H1 (cell line): Measurements from ENCODE around the gene FOXC1. TPM values are rescaled to one million over a fixed set of nuclear protein-coding genes. Genes with fewer than 3 reads are reported as not detected.
A peak's percentile ranks its signal among the peaks of the same experiment; 100 is the strongest.

ENCODE experiments used
- CTCF ChIA-PET: fragments of 300-600 bp; sonication (Branson Sonifier 250); formaldehyde crosslinking; loops from one replicate; lab custom pipeline; 2021; ENCODE audit not compliant: partially characterized antibody; lab: Charles Lee
- POLR2A ChIA-PET: fragments of 300-600 bp; sonication (Branson Sonifier 250); formaldehyde crosslinking; loops from one replicate; lab custom pipeline; 2021; ENCODE audit warnings: inconsistent platforms; ENCODE audit not compliant: partially characterized antibody; lab: Charles Lee
- DNase-seq, 2 experiments: peaks; one replicate each; pipeline versions ENCODE4 v3.0.0 to v3.0.0-alpha.2; 2010 to 2022; ENCODE audit warnings: low spot score in 2 of 2, low read depth in 1 of 2, mixed read lengths in 1 of 2
- FAIRE-seq: peaks from 2 replicates; lab custom pipeline; 2011; peaks lifted over from hg19 to GRCh38; lab: Jason Lieb, UNC
- H2AFZ ChIP-seq: 2 replicates; pipeline ENCODE4 v1.8.1; 2012; ENCODE audit warnings: low read length, inconsistent platforms
- H2AK5ac ChIP-seq: 2 replicates; pipeline ENCODE4 v1.6.1; 2013; ENCODE audit warnings: low read depth, low read length
- H2BK120ac ChIP-seq: replicated peaks from 2 replicates; pipeline ENCODE3; 2013; ENCODE audit warnings: low read depth, low read length, inconsistent platforms
- H2BK12ac ChIP-seq: 2 replicates; pipeline ENCODE4 v1.6.1; 2013; ENCODE audit warnings: low read depth, low read length
- H2BK15ac ChIP-seq: 2 replicates; pipeline ENCODE4 v1.6.1; 2013; ENCODE audit warnings: low read length
- H2BK20ac ChIP-seq: 2 replicates; pipeline ENCODE4 v1.6.1; 2013; ENCODE audit warnings: low read length
- H2BK5ac ChIP-seq: 2 replicates; pipeline ENCODE4 v1.6.1; 2013; ENCODE audit warnings: low read depth, low read length
- H3K14ac ChIP-seq: 2 replicates; pipeline ENCODE4 v1.6.1; 2013; ENCODE audit warnings: inconsistent platforms; ENCODE audit not compliant: insufficient read length
- H3K18ac ChIP-seq: 2 replicates; pipeline ENCODE4 v1.6.1; 2013; ENCODE audit warnings: low read length; ENCODE audit errors: extremely low read depth
- H3K23ac ChIP-seq: 2 replicates; pipeline ENCODE4 v1.6.1; 2013; ENCODE audit warnings: inconsistent platforms; ENCODE audit not compliant: insufficient read length
- H3K23me2 ChIP-seq: 2 replicates; pipeline ENCODE4 v1.6.1; 2013; ENCODE audit warnings: low read depth, low read length
- H3K27ac ChIP-seq: 2 replicates; pipeline ENCODE4 v1.6.1; 2011; ENCODE audit warnings: low read depth, low read length, inconsistent platforms
- H3K27me3 ChIP-seq, 4 experiments: replicated peaks in 1 of 4; 1 replicate in 1 of 4; 2 replicates in 3 of 4; pipeline versions ENCODE4 v1.6.1 to v1.8.1; 2011 to 2013; ENCODE audit warnings: low read length in 3 of 4, mild to moderate bottlenecking in 3 of 4, inconsistent platforms in 2 of 4, mixed read lengths in 2 of 4, moderate library complexity in 1 of 4; ENCODE audit not compliant: control insufficient read depth in 3 of 4, insufficient read depth in 3 of 4; ENCODE audit errors: extremely low read depth in 1 of 4
- H3K36me3 ChIP-seq, 4 experiments: 2 replicates each; pipeline versions ENCODE4 v1.6.1 to v1.8.1; 2011 to 2013; ENCODE audit warnings: mild to moderate bottlenecking in 4 of 4, low read length in 3 of 4, moderate library complexity in 2 of 4, control low read depth in 1 of 4, inconsistent platforms in 1 of 4; ENCODE audit not compliant: insufficient read depth in 4 of 4, control insufficient read depth in 2 of 4
- H3K4ac ChIP-seq: replicated peaks from 2 replicates; pipeline ENCODE3; 2013; ENCODE audit warnings: low read length, low read depth, mixed read lengths, inconsistent platforms; ENCODE audit not compliant: insufficient read length
- H3K4me1 ChIP-seq, 4 experiments: replicated peaks in 1 of 4; 1 replicate in 1 of 4; 2 replicates in 3 of 4; pipeline versions ENCODE4 v1.6.1 to v1.8.1; 2011 to 2013; ENCODE audit warnings: low read length in 3 of 4, inconsistent platforms in 2 of 4, mixed read lengths in 1 of 4; ENCODE audit not compliant: insufficient read depth in 4 of 4, control insufficient read depth in 3 of 4
- H3K4me2 ChIP-seq, 2 experiments: 2 replicates each; pipeline versions ENCODE4 v1.6.1 to v1.8.1; 2011 to 2013; ENCODE audit warnings: low read depth in 2 of 2, low read length in 2 of 2, control low read depth in 1 of 2, inconsistent platforms in 1 of 2, mild to moderate bottlenecking in 1 of 2; ENCODE audit not compliant: insufficient read depth in 1 of 2
- H3K4me3 ChIP-seq, 4 experiments: fragments of 200-600, 300-600 bp in 1 of 4; sonication (generic), shearing (Covaris generic), sonication (Bioruptor Twin) in 1 of 4; 2 replicates each; pipeline versions ENCODE4 v1.5.1 to v1.8.1; 2011 to 2016; ENCODE audit warnings: low read length in 4 of 4, low read depth in 3 of 4, control low read depth in 2 of 4, inconsistent platforms in 2 of 4, mild to moderate bottlenecking in 2 of 4, mixed read lengths in 1 of 4, moderate library complexity in 1 of 4; ENCODE audit not compliant: insufficient read depth in 2 of 4; ENCODE audit errors: extremely low read depth in 1 of 4
- H3K56ac ChIP-seq: replicated peaks from 2 replicates; pipeline ENCODE3; 2013; ENCODE audit warnings: low read depth, mild to moderate bottlenecking, mixed read lengths, low read length, inconsistent platforms; ENCODE audit not compliant: insufficient read length
- H3K79me1 ChIP-seq: 2 replicates; pipeline ENCODE4 v1.6.1; 2013; ENCODE audit warnings: low read depth, low read length, control low read depth
- H3K79me2 ChIP-seq, 2 experiments: 2 replicates each; pipeline versions ENCODE4 v1.6.1 to v1.8.1; 2012 to 2013; ENCODE audit warnings: low read length in 2 of 2, mild to moderate bottlenecking in 2 of 2, inconsistent platforms in 1 of 2; ENCODE audit not compliant: insufficient read depth in 2 of 2, control insufficient read depth in 1 of 2
- H3K9ac ChIP-seq, 4 experiments: replicated peaks in 1 of 4; 1 replicate in 1 of 4; 2 replicates in 3 of 4; pipeline versions ENCODE4 v1.6.1 to v1.8.1; 2011 to 2013; ENCODE audit warnings: low read depth in 3 of 4, low read length in 3 of 4, control low read depth in 2 of 4, mild to moderate bottlenecking in 2 of 4, moderate library complexity in 2 of 4, inconsistent platforms in 1 of 4; ENCODE audit errors: extremely low read depth in 1 of 4
- H3K9me3 ChIP-seq, 2 experiments: 2 replicates each; pipeline versions ENCODE4 v1.6.1 to v1.8.1; 2012 to 2013; ENCODE audit warnings: mild to moderate bottlenecking in 2 of 2, moderate library complexity in 2 of 2, control low read depth in 1 of 2, inconsistent platforms in 1 of 2, low read depth in 1 of 2, low read length in 1 of 2, mixed read lengths in 1 of 2; ENCODE audit not compliant: insufficient read depth in 2 of 2
- H4K20me1 ChIP-seq, 2 experiments: replicated peaks in 1 of 2; 2 replicates each; pipeline versions ENCODE3 to v1.8.1; 2011 to 2013; ENCODE audit warnings: inconsistent platforms in 2 of 2, low read length in 2 of 2, mild to moderate bottlenecking in 1 of 2; ENCODE audit not compliant: insufficient read depth in 2 of 2, control insufficient read depth in 1 of 2
- H4K5ac ChIP-seq: 2 replicates; pipeline ENCODE4 v1.6.1; 2013; ENCODE audit warnings: low read length, low read depth, mixed read lengths, inconsistent platforms; ENCODE audit not compliant: insufficient read length
- H4K8ac ChIP-seq: 2 replicates; pipeline ENCODE4 v1.8.0; 2013; ENCODE audit warnings: mild to moderate bottlenecking, moderate library complexity, low read length, inconsistent platforms; ENCODE audit not compliant: insufficient read depth; ENCODE audit errors: extremely low read depth
- H4K91ac ChIP-seq: replicated peaks from 2 replicates; pipeline ENCODE3; 2013; ENCODE audit warnings: low read length, mixed read lengths, inconsistent platforms; ENCODE audit not compliant: insufficient read length
- ASH2L ChIP-seq: fragments of 200-600, 300-600 bp; sonication (generic); IDR thresholded peaks from one replicate; pipeline ENCODE4 v1.7.1; 2017; ENCODE audit warnings: low read length
- EZH2 ChIP-seq: fragments of 200-600 bp; sonication (generic); IDR thresholded peaks from 2 replicates; pipeline ENCODE4 v1.7.1; 2012; ENCODE audit warnings: low read depth, mild to moderate bottlenecking, moderate library complexity, low read length, inconsistent platforms; ENCODE audit not compliant: severe bottlenecking
- WGBS, 2 experiments: shearing (Covaris generic) in 1 of 2; methylation state at CpG; one replicate each; pipeline versions ENCODE4 v1.1.6 to v1.1.7; 2013 to 2015; ENCODE audit warnings: low lambda C conversion rate in 2 of 2, mixed read lengths in 2 of 2, inconsistent platforms in 1 of 2, low coverage in 1 of 2, missing lambda C conversion rate in 1 of 2; ENCODE audit not compliant: insufficient replicate concordance in 2 of 2, insufficient coverage in 1 of 2, insufficient read length in 1 of 2; ENCODE audit errors: extremely low coverage in 1 of 2, missing lambda C conversion rate in 1 of 2; 5-methylcytosine and 5-hydroxymethylcytosine counted together
- polyA plus RNA-seq, 7 experiments: library from polyadenylated mRNA; depleted of rRNA in 3 of 7; stranded (reverse) in 5 of 7; unstranded in 2 of 7; fragments of >200 nt in 5 of 7; fragments of 200-250 nt in 2 of 7; gene quantifications; 1 replicate in 5 of 7; 2 replicates in 1 of 7; 4 replicates in 1 of 7; pipeline versions ENCODE4 v1.2.1 to v1.2.3, GENCODE V29; 2011 to 2013; ENCODE audit warnings: missing spikeins in 2 of 7, mixed read lengths in 2 of 7
- total RNA-seq: library from RNA; stranded (reverse); fragmentation: NEBNext Ultra II Directional; extraction: Animal tissue kit (Norgen Biotek cat#: 25700); gene quantifications from 2 replicates; pipeline ENCODE4 v1.2.1, GENCODE V29; 2021

FOXC1 gene
- total and polyA plus RNA-seq, 2 of the 8 experiments (the other 6 are each of a cell fraction or from before 2014, with no cell fraction given) = 0.22 TPM; not detected in 1

- Histone ChIP-seq H2BK20ac (0 out of 2 replicates have a peak overlapping the region, but pooled peaks have one; percentile 18), H3K23me2 (no peaks in the 10 kb centered on the region), H2BK5ac (0 out of 2 replicates have a peak overlapping the region, but pooled peaks have one; percentile 4), H3K9me3 (no peaks in the 10 kb centered on the region), H3K4me3 (no peak overlapping the region), H3K18ac (no peak overlapping the region), H4K91ac (no peak overlapping the region), H3K56ac (no peak overlapping the region), H3K79me1 (no peaks in the 10 kb centered on the region), H3K27me3 (no peaks in the 10 kb centered on the region; a peak in 3 of 7 replicates), H3K9ac (no peak overlapping the region), H4K5ac (no peak overlapping the region), H3K36me3 (no peaks in the 10 kb centered on the region), H3K23ac (no peak overlapping the region), H3K79me2 (no peaks in the 10 kb centered on the region), H2AK5ac (no peak overlapping the region), H3K14ac (no peak overlapping the region), H4K8ac (peak overlapping the region; percentile 58; the same call in 1 of the 2 replicates), H4K20me1 (no peaks in the 10 kb centered on the region), H3K4me2 (no peak overlapping the region), H2BK120ac (no peak overlapping the region), H2AFZ (peak overlapping the region; percentile 95), H3K4me1 (peaks cover 0 to 4% (median 1%) of the 10 kb centered on the region in 4 experiments; a peak in 4 of 7 replicates), H3K4ac (no peak overlapping the region), H2BK15ac (no peak overlapping the region), H3K27ac (no peak overlapping the region), H2BK12ac (no peak overlapping the region)
- DNase-seq = no peak
- no peak for FAIRE-seq
- 92% methylated on average over 26 of the region's 28 CpGs; no CpG with 5 or more reads in 1 of the 2 experiments for WGBS, 2 experiments
- TF ChIP-seq ASH2L (no peak), EZH2 (peak; percentile 9)
- ChIA-PET CTCF (interaction anchor here (0.8 to 5.0 kb wide), 34 partner anchors 8 to 1177 kb away, joined by 3 to 37 read pairs (median 5); partner anchors contain the start of gene MYLK4), POLR2A (interaction anchor here (1.2 kb wide), 1 partner anchor 12 kb away, joined by 4 read pairs; no protein-coding TSS in a partner anchor)
Observed at GRCh38 chr6:1595271-1596087, 14.2 kb upstream of the FOXC1 start.
